SK-N-MC (cell line): Measurements from ENCODE around the gene MAP3K5.

Source experiments
- DNase-seq: peaks from one replicate; pipeline ENCODE4 v3.0.0-alpha.2; 2011; ENCODE audit warnings: low read depth, low spot score
- H3K27ac ChIP-seq: fragments of 200-600 bp; sonication (generic); 2 replicates; pipeline ENCODE4 v1.5.1; 2016; ENCODE audit warnings: mixed run types
- H3K36me3 ChIP-seq: fragments of 200-600 bp; sonication (generic); 2 replicates; pipeline ENCODE4 v1.6.1; 2017; ENCODE audit warnings: antibody characterized with exemption, low read length, mixed read lengths; ENCODE audit not compliant: insufficient read depth
- H3K4me3 ChIP-seq: fragments of 200-600 bp; sonication (generic); 2 replicates; pipeline ENCODE4 v1.5.1; 2016
- H3K9ac ChIP-seq: fragments of 200-600 bp; sonication (generic); 2 replicates; pipeline ENCODE4 v1.8.0; 2017; ENCODE audit warnings: mixed run types, mixed read lengths; ENCODE audit not compliant: insufficient read length
- H3K9me3 ChIP-seq: fragments of 200-600 bp; sonication (generic); 2 replicates; pipeline ENCODE4 v1.6.1; 2017; ENCODE audit warnings: low read depth, mild to moderate bottlenecking, antibody characterized with exemption, low read length, moderate library complexity, mixed read lengths
- EZH2 ChIP-seq: fragments of 200-600 bp; sonication (generic); IDR thresholded peaks from one replicate; pipeline ENCODE4 v1.6.1; 2017; ENCODE audit warnings: antibody characterized with exemption
- FOXP2 ChIP-seq: optimal IDR thresholded peaks from 2 replicates; pipeline ENCODE3; 2011; ENCODE audit warnings: mild to moderate bottlenecking, moderate library complexity; ENCODE audit not compliant: insufficient read depth; ENCODE audit errors: extremely low read length, control extremely low read depth
- POLR2AphosphoS5 ChIP-seq: IDR thresholded peaks from 2 replicates; pipeline ENCODE4 v1.6.1; 2012; ENCODE audit warnings: mild to moderate bottlenecking, low read depth, low read length, borderline replicate concordance

The MAP3K5 gene

DNA sequence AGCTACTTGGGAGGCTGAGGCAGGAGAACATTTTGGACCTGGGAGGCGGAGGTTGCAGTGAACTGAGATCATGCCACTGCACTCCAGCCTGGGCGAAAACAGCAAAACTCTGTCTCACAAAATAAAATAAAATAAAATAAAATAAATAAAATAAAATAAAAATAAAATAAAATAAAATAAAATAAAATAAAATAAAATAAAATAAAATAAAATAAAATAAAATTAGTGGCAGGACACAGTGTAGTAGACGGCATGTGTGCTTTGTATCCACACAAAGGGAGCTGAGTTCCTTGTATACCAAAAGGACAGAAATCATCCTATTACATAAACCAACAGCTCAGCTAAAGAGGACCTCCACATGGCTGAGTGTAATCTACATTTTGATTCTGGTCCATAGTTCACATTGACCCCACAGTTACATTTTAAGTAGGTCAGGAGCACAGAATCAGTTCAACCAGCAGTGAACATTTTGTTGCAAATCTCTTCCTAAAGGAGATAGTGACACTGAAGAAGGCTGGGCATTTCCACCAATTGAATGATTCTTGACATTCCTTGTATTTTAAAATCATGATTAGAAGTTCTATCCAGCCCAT, 150.3 kb downstream of the MAP3K5 start:
- Histone ChIP-seq H3K4me3 (no peak overlapping the region), H3K27ac (no peak overlapping the region), H3K9ac (no peak overlapping the region), H3K9me3 (no peaks in the 10 kb centered on the region), H3K36me3 (peaks cover 8% of the 10 kb centered on the region; the same call in 1 of the 2 replicates)
- TF ChIP-seq FOXP2 = no peak
- no peak for TF ChIP-seq POLR2AphosphoS5
- no peak for TF ChIP-seq EZH2
- no peak for DNase-seq

DNA sequence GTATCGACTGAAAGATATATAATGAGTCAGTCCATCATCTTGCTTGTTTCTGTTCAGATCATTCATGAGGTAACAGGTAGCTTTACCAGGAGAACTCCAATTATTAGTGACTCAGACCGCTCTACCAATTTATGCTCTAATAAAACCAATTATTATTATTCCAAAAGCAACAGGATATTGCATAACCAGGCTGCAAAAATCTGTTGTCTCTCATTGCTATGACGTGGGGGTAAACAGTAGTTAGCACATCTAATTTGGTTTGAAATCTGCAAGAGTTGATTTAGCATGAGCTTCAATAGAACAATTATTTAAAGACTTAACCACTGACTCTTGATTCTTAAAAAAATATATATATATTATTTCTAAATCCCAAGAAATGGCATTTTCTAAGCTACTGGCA, 151.1 kb downstream of the MAP3K5 start:
- H3K27ac ChIP-seq = no peak overlapping the region
- no peak for DNase-seq
- no peaks in the 10 kb centered on the region for H3K9me3 ChIP-seq
- TF ChIP-seq FOXP2 (peak; percentile 74), EZH2 (no peak)
- H3K36me3 ChIP-seq = peaks cover 11% of the 10 kb centered on the region; the same call in 1 of the 2 replicates
- H3K4me3 ChIP-seq = no peak overlapping the region
- H3K9ac ChIP-seq = no peak overlapping the region

DNA sequence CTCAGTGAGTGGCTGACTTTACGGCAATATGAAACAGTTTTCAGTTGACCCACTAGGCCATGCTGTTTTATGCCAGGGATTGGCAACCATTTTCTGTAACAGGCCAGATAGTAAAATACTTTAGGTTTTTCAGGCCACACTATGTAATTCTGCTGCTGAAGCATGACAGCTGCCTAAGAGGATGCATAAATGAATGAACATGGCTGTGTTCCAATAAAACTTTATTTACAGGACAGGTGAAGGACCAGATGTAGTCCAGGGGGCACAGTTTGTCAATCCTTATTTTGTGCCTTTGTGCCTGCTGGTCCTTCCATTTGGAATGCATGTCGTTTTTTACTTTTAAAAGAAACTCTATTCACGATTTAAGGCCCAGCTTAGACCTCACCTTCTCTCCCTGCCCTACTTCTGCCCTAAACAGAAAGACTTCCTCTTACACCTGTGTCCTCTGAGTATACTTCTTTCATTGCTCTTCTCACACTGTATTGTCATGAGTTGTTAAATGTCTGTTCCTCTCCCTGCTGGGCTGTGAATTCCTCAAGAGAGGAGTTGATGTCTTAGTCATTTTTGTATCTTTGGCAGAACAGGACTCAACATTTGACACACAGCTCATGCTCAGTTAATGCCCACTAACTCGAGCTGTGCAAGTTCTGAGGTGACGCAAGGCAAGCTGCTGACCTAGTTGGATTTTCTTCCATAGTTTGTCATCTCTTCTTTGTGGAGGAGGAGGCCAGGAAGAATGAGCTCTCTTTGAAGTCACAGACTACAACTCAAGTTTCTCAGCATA, 152.0 kb downstream of the MAP3K5 start:
- Histone ChIP-seq H3K27ac (no peak overlapping the region), H3K9ac (no peak overlapping the region), H3K36me3 (peaks cover 14% of the 10 kb centered on the region; the same call in 1 of the 2 replicates), H3K4me3 (no peak overlapping the region), H3K9me3 (no peaks in the 10 kb centered on the region)
- no peak for TF ChIP-seq FOXP2
- no peak for TF ChIP-seq POLR2AphosphoS5
- no peak for TF ChIP-seq EZH2
- DNase-seq = no peak

DNA sequence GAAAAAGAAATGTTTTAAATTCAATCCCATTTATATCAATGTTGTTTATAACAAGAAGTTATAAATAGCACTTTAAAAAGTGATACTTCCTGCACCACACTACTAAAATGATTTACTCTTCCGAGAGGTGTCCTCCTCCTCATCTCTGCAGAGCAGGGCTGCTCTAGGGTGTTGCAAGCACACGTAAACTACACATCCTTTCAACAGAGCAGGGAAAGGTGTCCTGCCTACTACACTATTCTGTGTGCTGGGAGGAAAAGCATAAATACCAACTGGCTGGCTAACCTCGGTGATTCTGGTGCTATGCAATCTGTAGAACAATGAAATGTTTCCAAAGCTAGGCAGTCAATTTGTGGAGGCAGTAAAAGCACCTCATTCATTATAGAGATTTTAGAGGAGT, 152.6 kb downstream of the MAP3K5 start:
- H3K4me3 ChIP-seq = no peak overlapping the region
- TF ChIP-seq FOXP2 (no peak), EZH2 (no peak), POLR2AphosphoS5 (no peak)
- no peak overlapping the region for H3K27ac ChIP-seq
- H3K36me3 ChIP-seq = peaks cover 14% of the 10 kb centered on the region; the same call in 1 of the 2 replicates
- no peak overlapping the region for H3K9ac ChIP-seq
- H3K9me3 ChIP-seq = no peaks in the 10 kb centered on the region
- DNase-seq = no peak

DNA sequence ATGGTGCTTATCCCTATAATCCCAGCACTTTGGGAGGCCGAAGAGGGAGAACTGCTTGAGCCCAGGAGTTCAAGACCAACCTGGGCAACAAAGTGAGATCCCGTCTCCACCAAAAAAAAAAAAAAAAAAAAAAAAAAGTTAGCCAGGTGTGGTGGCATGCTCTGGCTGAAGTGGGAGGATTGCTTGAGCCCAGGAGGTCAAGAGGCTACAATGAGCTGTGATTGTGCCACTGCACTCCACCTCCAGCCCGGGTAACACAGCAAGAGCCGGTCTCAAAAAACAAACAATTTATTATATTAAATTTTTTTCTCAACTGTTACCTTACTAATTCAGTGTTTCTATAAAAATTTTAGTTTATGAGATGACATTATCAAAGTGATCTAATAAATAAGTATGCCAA, 156.7 kb downstream of the MAP3K5 start:
- no peak for DNase-seq
- TF ChIP-seq FOXP2 = no peak
- no peak for TF ChIP-seq POLR2AphosphoS5
- Histone ChIP-seq H3K9me3 (no peaks in the 10 kb centered on the region), H3K36me3 (peaks cover 23% of the 10 kb centered on the region), H3K9ac (no peak overlapping the region), H3K27ac (no peak overlapping the region), H3K4me3 (no peak overlapping the region)

DNA sequence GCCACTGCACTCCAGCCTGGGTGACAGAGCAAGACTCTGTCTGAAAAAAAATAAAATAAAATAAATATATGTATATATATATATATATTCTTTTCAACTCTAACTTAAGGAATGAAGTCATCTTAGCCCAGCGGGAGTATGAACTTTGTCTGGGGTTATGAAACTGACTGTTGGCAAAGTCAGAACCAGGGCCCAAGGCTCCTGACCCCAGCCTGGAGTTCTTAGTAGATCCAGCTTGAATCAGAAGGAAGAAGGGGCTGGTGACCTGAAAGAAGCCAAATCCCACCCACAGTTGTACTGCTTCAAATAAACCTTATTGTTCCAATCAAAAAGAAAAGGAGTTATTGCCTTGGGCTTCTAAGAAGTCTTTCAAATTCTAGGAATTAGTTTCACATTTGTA, 158.9 kb downstream of the MAP3K5 start:
- Histone ChIP-seq H3K4me3 (no peak overlapping the region), H3K36me3 (peaks cover 27% of the 10 kb centered on the region), H3K9me3 (no peaks in the 10 kb centered on the region), H3K27ac (0 out of 2 replicates have a peak overlapping the region, but pooled peaks have one; percentile 62), H3K9ac (no peak overlapping the region)
- TF ChIP-seq POLR2AphosphoS5 = no peak
- TF ChIP-seq EZH2 = no peak
- TF ChIP-seq FOXP2 = no peak
- DNase-seq = no peak

DNA sequence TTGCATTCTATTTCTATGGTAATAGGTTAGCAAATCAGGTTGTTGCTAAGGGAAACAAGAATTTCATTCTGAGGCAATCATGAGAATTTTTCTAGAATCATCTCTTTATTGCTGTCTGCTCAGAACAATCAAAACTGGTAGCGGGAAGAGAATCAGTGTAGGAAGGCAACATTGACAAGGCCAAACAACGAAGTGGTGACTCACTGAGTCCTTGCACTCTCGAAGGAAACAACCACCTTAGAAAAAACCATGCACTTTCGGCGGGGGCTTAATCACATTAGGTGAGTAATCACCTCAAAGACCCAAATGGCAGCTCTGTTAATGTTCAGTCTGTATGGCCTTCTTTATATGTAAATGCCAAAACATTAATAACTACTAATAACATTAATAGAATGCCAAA, 163.3 kb downstream of the MAP3K5 start:
- Histone ChIP-seq H3K36me3 (peaks cover 12% of the 10 kb centered on the region), H3K9me3 (no peaks in the 10 kb centered on the region), H3K4me3 (no peak overlapping the region), H3K27ac (no peak overlapping the region), H3K9ac (no peak overlapping the region)
- TF ChIP-seq EZH2 = no peak
- no peak for DNase-seq

DNA sequence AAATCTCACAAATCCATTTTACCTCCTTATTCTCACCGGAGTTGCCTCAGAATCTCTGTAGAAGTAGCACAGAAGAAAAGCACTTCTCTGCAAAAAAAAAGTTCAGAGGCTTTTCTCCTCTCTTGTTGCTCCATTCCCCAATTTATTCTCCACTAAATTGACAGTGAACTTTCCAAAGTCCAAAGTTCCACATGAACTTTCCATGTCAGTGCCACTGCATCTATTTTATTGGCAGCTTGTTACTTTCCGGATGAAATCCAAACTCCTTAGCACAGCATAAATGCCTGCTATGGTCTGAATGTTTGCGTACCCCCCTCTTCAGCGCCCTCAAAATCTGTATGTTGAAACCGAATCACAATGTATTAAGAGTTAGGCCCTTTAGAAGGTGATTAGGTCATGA, 165.1 kb downstream of the MAP3K5 start:
- peaks cover 18% of the 10 kb centered on the region for H3K36me3 ChIP-seq
- no peak overlapping the region for H3K4me3 ChIP-seq
- H3K9me3 ChIP-seq = no peaks in the 10 kb centered on the region
- no peak for TF ChIP-seq EZH2
- no peak overlapping the region for H3K27ac ChIP-seq
- no peak for DNase-seq
- no peak overlapping the region for H3K9ac ChIP-seq

DNA sequence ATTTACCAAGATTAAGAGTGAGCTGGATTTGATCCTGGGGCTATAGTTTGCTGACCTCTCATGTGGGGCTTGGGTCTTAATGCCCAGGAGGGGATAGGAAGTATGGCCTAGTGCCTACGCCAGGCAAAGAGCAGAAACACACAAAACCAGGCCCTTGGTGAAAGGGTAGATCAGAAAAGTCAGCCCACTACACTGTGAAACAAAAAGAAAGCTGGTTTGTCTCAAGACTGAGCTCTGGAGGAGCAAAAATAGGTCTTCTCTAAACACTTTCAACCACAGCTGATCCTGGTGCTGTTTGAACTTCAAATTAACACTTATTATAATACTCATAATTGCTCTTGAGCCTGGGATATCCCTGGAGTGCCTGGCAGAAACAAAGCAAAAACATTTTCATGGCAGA, 167.0 kb downstream of the MAP3K5 start:
- H3K27ac ChIP-seq = no peak overlapping the region

More for the DNA sequence above, 167.0 kb downstream of the MAP3K5 start:
- H3K9ac ChIP-seq = no peak overlapping the region
- no peak for DNase-seq
- H3K9me3 ChIP-seq = no peaks in the 10 kb centered on the region
- peaks cover 10% of the 10 kb centered on the region; the same call in 1 of the 2 replicates for H3K36me3 ChIP-seq
- TF ChIP-seq EZH2 = no peak
- TF ChIP-seq FOXP2 = no peak
- TF ChIP-seq POLR2AphosphoS5 = no peak
- no peak overlapping the region for H3K4me3 ChIP-seq
